ENCODE results near the gene TMEM17.

- no peak for TF ChIP-seq CTCF (IDR thresholded peaks at IDR 0.05 in 8 of 11, conservative IDR thresholded peaks at IDR 0.05 in 3 of 11)
- TF ChIP-seq POLR2A (IDR thresholded peaks at IDR 0.05): no peak
Observed at GRCh38 chr2:62467100-62467474, 38.9 kb downstream of the TMEM17 start.

Measured in spleen (tissue), 7 donors.